ENCODE results near the gene ADGRG1.
"Not testable (repeated sequence)": the region's sequence is repeated elsewhere in the genome, so short reads cannot be mapped to it uniquely, and the experiment has no call there.

The ADGRG1 gene

GRCh38 chr16:57666353-57667047 lies 38.1 kb downstream of the ADGRG1 start:
- DNase-seq (ENCODE audit: low read depth in 2 of 3, low spot score in 2 of 3), result no peak

- no peak for DNase-seq (ENCODE audit: low read depth in 2 of 3, low spot score in 2 of 3)
These were observed 38.7 kb downstream of the ADGRG1 start for GRCh38 chr16:57667048-57667525.

GRCh38 chr16:57667526-57668262 lies 39.3 kb downstream of the ADGRG1 start:
- no peak for DNase-seq (ENCODE audit: low read depth in 2 of 3, low spot score in 2 of 3)

- DNase-seq (ENCODE audit: low read depth in 2 of 3, low spot score in 2 of 3), result no peak
These were observed 39.8 kb downstream of the ADGRG1 start, which contains the start of gene ADGRG3 for GRCh38 chr16:57668263-57668571. Gene ADGRG3, plus strand, starts transcription at chr16:57668306. Its CDS starts 42 bp downstream, at chr16:57668348.

GRCh38 chr16:57668630-57669475 lies 40.4 kb downstream of the ADGRG1 start:
- DNase-seq (ENCODE audit: low read depth in 2 of 3, low spot score in 2 of 3), result no peak

- no peak for DNase-seq (ENCODE audit: low read depth in 2 of 3, low spot score in 2 of 3)
These were observed 41.2 kb downstream of the ADGRG1 start for GRCh38 chr16:57669476-57670162.

GRCh38 chr16:57670196-57670595 lies 41.8 kb downstream of the ADGRG1 start:
- DNase-seq (ENCODE audit: low read depth in 2 of 3, low spot score in 2 of 3), result no peak

GRCh38 chr16:57671451-57671850 lies 43.0 kb downstream of the ADGRG1 start:
- DNase-seq (ENCODE audit: low read depth in 2 of 3, low spot score in 2 of 3), result not testable (repeated sequence)

GRCh38 chr16:57672416-57672815 lies 44.0 kb downstream of the ADGRG1 start:
- DNase-seq (ENCODE audit: low read depth in 2 of 3, low spot score in 2 of 3), result no peak

GRCh38 chr16:57672824-57673223 lies 44.4 kb downstream of the ADGRG1 start:
- no peak for DNase-seq (ENCODE audit: low read depth in 2 of 3, low spot score in 2 of 3)

GRCh38 chr16:57675741-57676551 lies 47.5 kb downstream of the ADGRG1 start:
- DNase-seq (ENCODE audit: low read depth in 2 of 3, low spot score in 2 of 3), result no peak

GRCh38 chr16:57676553-57677085 lies 48.2 kb downstream of the ADGRG1 start:
- no peak for DNase-seq (ENCODE audit: low read depth in 2 of 3, low spot score in 2 of 3)

GRCh38 chr16:57677622-57678369 lies 49.4 kb downstream of the ADGRG1 start:
- no peak for DNase-seq (ENCODE audit: low read depth in 2 of 3, low spot score in 2 of 3)

GRCh38 chr16:57679016-57679415 lies 50.6 kb downstream of the ADGRG1 start:
- DNase-seq (ENCODE audit: low read depth in 2 of 3, low spot score in 2 of 3), result no peak

GRCh38 chr16:57679767-57680482 lies 51.5 kb downstream of the ADGRG1 start:
- no peak for DNase-seq (ENCODE audit: low read depth in 2 of 3, low spot score in 2 of 3)

- DNase-seq (ENCODE audit: low read depth in 2 of 3, low spot score in 2 of 3), result no peak
These were observed 52.5 kb downstream of the ADGRG1 start for GRCh38 chr16:57680842-57681375.

GRCh38 chr16:57681950-57682728 lies 53.7 kb downstream of the ADGRG1 start:
- DNase-seq (ENCODE audit: low read depth in 2 of 3, low spot score in 2 of 3), result no peak
